SU-DHL-6 (cell line): ENCODE measurements around the gene RSPH1.

ENCODE experiments used
- H2AFZ ChIP-seq: fragments of 200-600 bp; sonication (generic); 2 replicates; pipeline ENCODE4 v1.6.1; 2014; ENCODE audit warnings: low read depth, mild to moderate bottlenecking, moderate library complexity, mixed read lengths, antibody characterized with exemption, low read length; ENCODE audit not compliant: severe bottlenecking
- H3F3A ChIP-seq: fragments of 200-600 bp; shearing (Covaris generic); 2 replicates; pipeline ENCODE4 v1.6.0; 2016; ENCODE audit warnings: antibody characterized with exemption, mild to moderate bottlenecking; ENCODE audit not compliant: insufficient read depth
- H3K27ac ChIP-seq: fragments of 200-600 bp; sonication (generic); 2 replicates; pipeline ENCODE4 v1.5.1; 2016; ENCODE audit warnings: low read depth, mild to moderate bottlenecking, low read length, moderate library complexity, mixed read lengths
- H3K27me3 ChIP-seq: fragments of 200-600 bp; sonication (generic), shearing (Covaris generic); 2 replicates; pipeline ENCODE4 v1.6.0; 2014; ENCODE audit warnings: mild to moderate bottlenecking, low read length
- H3K36me3 ChIP-seq: fragments of 200-600 bp; sonication (generic); 2 replicates; pipeline ENCODE4 v1.6.1; 2014; ENCODE audit warnings: mild to moderate bottlenecking, low read length, mixed read lengths
- H3K4me2 ChIP-seq: fragments of 300-600, 200-600 bp; shearing (Covaris generic), sonication (generic); 2 replicates; pipeline ENCODE4 v1.6.0; 2014; ENCODE audit warnings: low read length, low read depth, mild to moderate bottlenecking; ENCODE audit not compliant: poor library complexity, severe bottlenecking
- H3K4me3 ChIP-seq: fragments of 200-600 bp; sonication (generic); 2 replicates; pipeline ENCODE4 v1.5.1; 2014; ENCODE audit warnings: antibody characterized with exemption, low read length, mild to moderate bottlenecking, mixed read lengths; ENCODE audit not compliant: insufficient read depth, poor library complexity, severe bottlenecking
- H3K79me2 ChIP-seq: fragments of 200-600 bp; sonication (generic); 2 replicates; pipeline ENCODE4 v1.6.1; 2014; ENCODE audit warnings: mild to moderate bottlenecking, low read length, moderate library complexity; ENCODE audit not compliant: insufficient read depth
- H3K9ac ChIP-seq: fragments of 200-600 bp; sonication (generic); 2 replicates; pipeline ENCODE4 v1.7.0; 2014; ENCODE audit warnings: mild to moderate bottlenecking, low read length
- H3K9me2 ChIP-seq: fragments of 200-600 bp; sonication (generic); replicated peaks from 2 replicates; pipeline ENCODE4 v1.6.1; 2014; ENCODE audit warnings: low read length; ENCODE audit not compliant: insufficient read depth
- H3K9me3 ChIP-seq: fragments of 200-600 bp; sonication (generic); 2 replicates; pipeline ENCODE4 v1.6.1; 2014; ENCODE audit warnings: low read length, mixed read lengths; ENCODE audit not compliant: insufficient read depth
- H4K20me1 ChIP-seq: fragments of 200-600 bp; sonication (generic); 2 replicates; pipeline ENCODE4 v1.6.1; 2014; ENCODE audit warnings: low read depth, mild to moderate bottlenecking, antibody characterized with exemption, low read length, moderate library complexity, mixed read lengths
- EZH2phosphoT487 ChIP-seq: fragments of 200-600 bp; sonication (generic), shearing (Covaris generic); conservative IDR thresholded peaks from 2 replicates; pipeline ENCODE4 v1.6.1; 2018; ENCODE audit warnings: mild to moderate bottlenecking, antibody characterized with exemption, low read length, moderate library complexity, mixed read lengths
- TF ChIP-seq, protein P1 (sequence below): fragments of 200-600 bp; sonication (generic); IDR thresholded peaks from one replicate; pipeline ENCODE4 v1.5.1; 2017; ENCODE audit warnings: antibody characterized with exemption, mild to moderate bottlenecking, low read length, moderate library complexity; ENCODE audit not compliant: insufficient read depth, poor library complexity, severe bottlenecking

Gene RSPH1

DNA sequence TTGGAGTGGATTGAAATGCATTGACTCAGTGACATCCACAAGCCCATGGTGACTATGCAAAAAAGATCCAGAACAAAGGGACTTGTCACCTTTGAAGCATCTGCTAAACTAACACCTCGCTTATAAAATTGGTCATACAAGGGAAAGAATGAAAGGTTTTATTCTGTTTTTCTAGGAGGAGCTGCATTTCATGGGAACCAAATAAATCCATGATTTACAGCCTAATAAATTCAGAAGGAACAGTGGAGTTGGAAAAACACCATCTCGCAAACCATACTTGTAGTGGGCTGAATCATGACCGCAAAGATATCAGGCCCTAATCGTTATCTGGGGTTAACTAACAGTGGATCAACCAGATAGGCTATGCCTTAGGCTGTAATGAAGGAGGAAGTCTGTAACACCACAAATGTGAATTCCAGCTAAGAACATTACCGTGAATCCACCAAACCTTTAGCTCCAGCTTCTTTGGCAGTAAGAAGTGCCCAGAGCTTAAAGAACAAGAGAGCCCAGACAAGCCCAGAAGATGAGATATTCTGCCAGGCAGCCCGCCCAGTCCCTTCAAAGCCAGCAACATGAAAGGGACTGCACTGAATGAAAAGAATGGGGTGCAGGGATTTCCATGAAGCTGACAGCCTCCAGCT is 27.4 kb downstream of the RSPH1 start:
- no peak for TF ChIP-seq EZH2phosphoT487
- TF ChIP-seq, protein P1, sequence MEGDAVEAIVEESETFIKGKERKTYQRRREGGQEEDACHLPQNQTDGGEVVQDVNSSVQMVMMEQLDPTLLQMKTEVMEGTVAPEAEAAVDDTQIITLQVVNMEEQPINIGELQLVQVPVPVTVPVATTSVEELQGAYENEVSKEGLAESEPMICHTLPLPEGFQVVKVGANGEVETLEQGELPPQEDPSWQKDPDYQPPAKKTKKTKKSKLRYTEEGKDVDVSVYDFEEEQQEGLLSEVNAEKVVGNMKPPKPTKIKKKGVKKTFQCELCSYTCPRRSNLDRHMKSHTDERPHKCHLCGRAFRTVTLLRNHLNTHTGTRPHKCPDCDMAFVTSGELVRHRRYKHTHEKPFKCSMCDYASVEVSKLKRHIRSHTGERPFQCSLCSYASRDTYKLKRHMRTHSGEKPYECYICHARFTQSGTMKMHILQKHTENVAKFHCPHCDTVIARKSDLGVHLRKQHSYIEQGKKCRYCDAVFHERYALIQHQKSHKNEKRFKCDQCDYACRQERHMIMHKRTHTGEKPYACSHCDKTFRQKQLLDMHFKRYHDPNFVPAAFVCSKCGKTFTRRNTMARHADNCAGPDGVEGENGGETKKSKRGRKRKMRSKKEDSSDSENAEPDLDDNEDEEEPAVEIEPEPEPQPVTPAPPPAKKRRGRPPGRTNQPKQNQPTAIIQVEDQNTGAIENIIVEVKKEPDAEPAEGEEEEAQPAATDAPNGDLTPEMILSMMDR, result no peak
- Histone ChIP-seq H3F3A (no peaks in the 10 kb centered on the region; the same call in 1 of the 2 replicates), H3K79me2 (no peaks in the 10 kb centered on the region), H3K9me3 (no peaks in the 10 kb centered on the region), H2AFZ (no peak overlapping the region), H3K27me3 (no peaks in the 10 kb centered on the region), H3K27ac (no peak overlapping the region), H3K9me2 (no peaks in the 10 kb centered on the region), H3K36me3 (no peaks in the 10 kb centered on the region), H4K20me1 (no peaks in the 10 kb centered on the region), H3K4me2 (no peak overlapping the region), H3K4me3 (no peak overlapping the region), H3K9ac (no peak overlapping the region)

DNA sequence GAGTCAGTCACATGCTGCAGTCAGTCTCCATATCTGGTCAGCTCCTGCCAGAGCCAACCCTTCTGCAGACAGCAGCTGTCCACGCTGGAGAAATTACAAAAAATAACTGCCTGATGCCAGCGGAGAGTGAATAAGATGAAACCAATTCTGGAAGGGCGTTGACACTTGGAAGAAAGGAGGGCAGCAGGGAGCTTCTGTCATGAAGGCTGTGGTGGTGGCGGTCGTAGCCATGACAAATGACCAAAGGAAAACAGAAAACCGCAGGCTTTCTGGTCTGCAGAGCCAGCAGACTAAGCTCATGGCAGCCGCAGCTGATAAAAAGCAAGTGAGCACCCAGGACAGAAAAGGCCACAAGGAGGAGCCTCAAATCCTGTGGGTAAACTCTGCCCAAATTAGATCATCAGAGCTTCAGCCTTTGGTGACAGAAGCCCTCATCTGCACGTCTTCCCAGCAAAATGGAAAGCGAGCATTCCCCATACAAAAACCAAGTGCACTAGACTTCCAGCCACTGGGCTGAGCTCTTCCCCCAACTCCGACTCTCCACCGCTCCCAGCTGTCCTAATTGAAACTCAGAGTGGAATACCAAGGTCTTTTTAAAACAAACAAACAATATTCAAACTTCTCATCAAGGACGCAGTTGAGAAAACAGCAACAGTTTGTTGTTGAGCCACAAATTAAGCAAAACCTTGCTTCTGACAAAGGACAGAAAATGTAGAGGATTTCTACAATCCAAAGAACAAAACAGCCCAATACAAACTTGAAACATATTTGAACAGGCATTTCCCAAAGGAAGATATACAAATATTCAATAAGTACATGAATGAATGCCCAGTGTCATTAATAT is 28.7 kb downstream of the RSPH1 start:
- H3F3A ChIP-seq, result peaks cover 6% of the 10 kb centered on the region; the same call in 1 of the 2 replicates
- H4K20me1 ChIP-seq, result no peaks in the 10 kb centered on the region
- H3K79me2 ChIP-seq, result no peaks in the 10 kb centered on the region
- H3K4me2 ChIP-seq, result no peak overlapping the region
- no peaks in the 10 kb centered on the region for H3K9me3 ChIP-seq
- no peaks in the 10 kb centered on the region for H3K9me2 ChIP-seq
- TF ChIP-seq EZH2phosphoT487, result no peak
- no peak overlapping the region for H3K27ac ChIP-seq
- H3K27me3 ChIP-seq, result no peaks in the 10 kb centered on the region
- H3K9ac ChIP-seq, result no peak overlapping the region
- H2AFZ ChIP-seq, result no peak overlapping the region
- no peak overlapping the region for H3K4me3 ChIP-seq
- H3K36me3 ChIP-seq, result no peaks in the 10 kb centered on the region

DNA sequence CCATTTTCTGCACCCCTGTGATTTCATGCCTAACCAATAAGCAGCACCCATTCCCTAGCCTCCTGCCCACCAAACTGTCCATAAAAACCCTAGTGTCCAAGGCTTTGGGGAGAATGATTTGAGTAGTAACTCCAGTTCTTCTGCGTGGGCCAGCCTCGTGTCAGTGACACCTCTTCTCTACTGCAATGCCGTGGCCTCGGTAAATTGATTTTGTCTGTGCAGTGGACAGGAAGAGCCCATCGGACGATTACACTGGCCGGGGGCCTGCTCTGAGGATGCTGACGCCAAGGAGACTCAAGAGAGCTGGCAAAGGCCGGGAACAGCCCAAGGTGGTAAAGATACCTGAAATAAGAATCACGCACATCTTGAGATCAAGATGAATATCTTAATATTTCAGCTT is 29.3 kb downstream of the RSPH1 start:
- no peaks in the 10 kb centered on the region for H4K20me1 ChIP-seq
- H3F3A ChIP-seq, result peaks cover 6% of the 10 kb centered on the region; the same call in 1 of the 2 replicates
- no peak overlapping the region for H3K4me3 ChIP-seq
- no peaks in the 10 kb centered on the region for H3K9me2 ChIP-seq
- TF ChIP-seq, protein P1, result no peak
- TF ChIP-seq EZH2phosphoT487, result no peak
- no peaks in the 10 kb centered on the region for H3K79me2 ChIP-seq
- H3K9me3 ChIP-seq, result no peaks in the 10 kb centered on the region
- H3K36me3 ChIP-seq, result no peaks in the 10 kb centered on the region
- no peak overlapping the region for H3K9ac ChIP-seq
- H3K27me3 ChIP-seq, result no peaks in the 10 kb centered on the region
- H2AFZ ChIP-seq, result no peak overlapping the region
- H3K27ac ChIP-seq, result no peak overlapping the region
- no peak overlapping the region for H3K4me2 ChIP-seq

DNA sequence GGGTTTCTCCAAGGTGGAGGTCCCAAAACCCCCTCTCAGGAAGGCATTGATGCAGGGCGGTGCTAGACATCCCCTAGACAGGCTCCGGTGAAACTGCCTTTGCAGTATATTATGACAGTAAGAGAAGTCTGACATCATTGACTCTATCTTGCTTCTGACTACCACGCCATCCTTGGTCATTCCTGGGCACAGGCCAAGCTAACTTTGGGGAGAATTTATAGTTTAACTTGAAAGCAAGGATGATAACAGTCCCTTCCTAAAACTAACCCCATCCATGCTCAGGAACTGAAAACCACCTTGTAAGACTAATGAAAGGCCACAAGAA is 30.3 kb downstream of the RSPH1 start:
- no peak for TF ChIP-seq EZH2phosphoT487
- TF ChIP-seq, protein P1, result no peak
- Histone ChIP-seq H3K79me2 (no peaks in the 10 kb centered on the region), H3K9ac (no peak overlapping the region; the same call in 1 of the 2 replicates), H3K27ac (no peak overlapping the region), H2AFZ (no peak overlapping the region), H3K9me2 (no peaks in the 10 kb centered on the region), H3K9me3 (no peaks in the 10 kb centered on the region), H4K20me1 (no peaks in the 10 kb centered on the region), H3K4me3 (no peak overlapping the region), H3F3A (peaks cover 6% of the 10 kb centered on the region; the same call in 1 of the 2 replicates), H3K4me2 (peak overlapping the region; percentile 32), H3K27me3 (no peaks in the 10 kb centered on the region), H3K36me3 (no peaks in the 10 kb centered on the region)
